ENCODE measurements around the gene SH3PXD2A. TPM values are rescaled to one million over a fixed set of nuclear protein-coding genes. Genes with fewer than 3 reads are reported as not detected.
"Not testable (repeated sequence)": the region's sequence is repeated elsewhere in the genome, so short reads cannot be mapped to it uniquely, and the experiment has no call there.

Gene SH3PXD2A
- total RNA-seq, 1 donor from 2014 or later = 12.4 TPM

DNA sequence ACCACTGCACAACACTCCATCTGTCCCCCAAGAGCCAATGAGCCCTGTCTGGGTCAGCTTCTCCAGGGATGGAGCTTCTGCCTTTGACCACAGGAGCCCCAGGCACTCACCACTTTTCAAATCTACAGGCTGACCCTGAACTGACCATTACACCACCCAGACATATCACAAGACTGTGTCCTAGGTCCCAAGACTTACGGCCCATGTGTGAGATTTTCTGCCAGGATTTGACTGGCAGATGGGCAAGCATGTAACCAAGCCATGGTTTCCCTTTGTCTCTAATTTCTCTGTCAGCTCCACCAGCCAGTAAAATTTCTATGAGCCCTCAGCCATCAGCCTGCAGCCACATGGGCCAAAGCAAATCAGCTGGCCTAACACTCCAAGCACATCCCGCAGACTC is 92.5 kb downstream of the SH3PXD2A start:
- FAIRE-seq (no peak), DNase-seq (ENCODE audit: low read depth) (no peak)
- TF ChIP-seq, protein P1, sequence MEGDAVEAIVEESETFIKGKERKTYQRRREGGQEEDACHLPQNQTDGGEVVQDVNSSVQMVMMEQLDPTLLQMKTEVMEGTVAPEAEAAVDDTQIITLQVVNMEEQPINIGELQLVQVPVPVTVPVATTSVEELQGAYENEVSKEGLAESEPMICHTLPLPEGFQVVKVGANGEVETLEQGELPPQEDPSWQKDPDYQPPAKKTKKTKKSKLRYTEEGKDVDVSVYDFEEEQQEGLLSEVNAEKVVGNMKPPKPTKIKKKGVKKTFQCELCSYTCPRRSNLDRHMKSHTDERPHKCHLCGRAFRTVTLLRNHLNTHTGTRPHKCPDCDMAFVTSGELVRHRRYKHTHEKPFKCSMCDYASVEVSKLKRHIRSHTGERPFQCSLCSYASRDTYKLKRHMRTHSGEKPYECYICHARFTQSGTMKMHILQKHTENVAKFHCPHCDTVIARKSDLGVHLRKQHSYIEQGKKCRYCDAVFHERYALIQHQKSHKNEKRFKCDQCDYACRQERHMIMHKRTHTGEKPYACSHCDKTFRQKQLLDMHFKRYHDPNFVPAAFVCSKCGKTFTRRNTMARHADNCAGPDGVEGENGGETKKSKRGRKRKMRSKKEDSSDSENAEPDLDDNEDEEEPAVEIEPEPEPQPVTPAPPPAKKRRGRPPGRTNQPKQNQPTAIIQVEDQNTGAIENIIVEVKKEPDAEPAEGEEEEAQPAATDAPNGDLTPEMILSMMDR (IDR thresholded peaks at IDR 0.05; ENCODE audit: insufficient read depth, low read length, severe bottlenecking) = no peak
- H3K4me3 ChIP-seq (ENCODE audit: low read depth, low read length) = no peak overlapping the region
- H3K27me3 ChIP-seq (ENCODE audit: control insufficient read depth, insufficient read depth, low read length) = no peaks in the 10 kb centered on the region
- peaks cover 12% of the 10 kb centered on the region for H3K36me3 ChIP-seq (ENCODE audit: control insufficient read depth, insufficient read depth, low read length)

DNA sequence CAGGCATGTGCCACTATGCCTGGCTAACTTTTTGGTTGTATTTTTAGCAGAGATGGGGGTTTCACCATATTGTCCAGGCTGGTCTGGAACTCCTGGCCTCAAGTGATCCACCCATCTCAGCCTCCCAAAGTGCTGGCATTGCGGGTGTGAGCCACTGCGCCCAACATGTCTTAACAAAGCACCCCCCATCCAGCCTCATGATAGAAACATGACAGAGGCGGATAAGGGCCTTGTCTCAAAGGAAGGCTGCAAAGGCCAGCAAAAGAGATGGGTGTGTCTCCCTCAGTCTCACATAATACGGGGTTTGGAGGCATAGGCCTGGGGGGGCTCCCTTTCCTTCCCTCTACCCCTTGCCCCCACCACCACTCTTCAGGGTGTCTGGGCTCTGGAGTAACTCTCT is 93.2 kb downstream of the SH3PXD2A start:
- FAIRE-seq = no peak
- peaks cover 12% of the 10 kb centered on the region for H3K36me3 ChIP-seq (ENCODE audit: control insufficient read depth, insufficient read depth, low read length)
- no peak overlapping the region for H3K4me3 ChIP-seq (ENCODE audit: low read depth, low read length)
- TF ChIP-seq, protein P1 (IDR thresholded peaks at IDR 0.05; ENCODE audit: insufficient read depth, low read length, severe bottlenecking) = no peak
- DNase-seq (ENCODE audit: low read depth) = no peak
- H3K27me3 ChIP-seq (ENCODE audit: control insufficient read depth, insufficient read depth, low read length) = no peaks in the 10 kb centered on the region

DNA sequence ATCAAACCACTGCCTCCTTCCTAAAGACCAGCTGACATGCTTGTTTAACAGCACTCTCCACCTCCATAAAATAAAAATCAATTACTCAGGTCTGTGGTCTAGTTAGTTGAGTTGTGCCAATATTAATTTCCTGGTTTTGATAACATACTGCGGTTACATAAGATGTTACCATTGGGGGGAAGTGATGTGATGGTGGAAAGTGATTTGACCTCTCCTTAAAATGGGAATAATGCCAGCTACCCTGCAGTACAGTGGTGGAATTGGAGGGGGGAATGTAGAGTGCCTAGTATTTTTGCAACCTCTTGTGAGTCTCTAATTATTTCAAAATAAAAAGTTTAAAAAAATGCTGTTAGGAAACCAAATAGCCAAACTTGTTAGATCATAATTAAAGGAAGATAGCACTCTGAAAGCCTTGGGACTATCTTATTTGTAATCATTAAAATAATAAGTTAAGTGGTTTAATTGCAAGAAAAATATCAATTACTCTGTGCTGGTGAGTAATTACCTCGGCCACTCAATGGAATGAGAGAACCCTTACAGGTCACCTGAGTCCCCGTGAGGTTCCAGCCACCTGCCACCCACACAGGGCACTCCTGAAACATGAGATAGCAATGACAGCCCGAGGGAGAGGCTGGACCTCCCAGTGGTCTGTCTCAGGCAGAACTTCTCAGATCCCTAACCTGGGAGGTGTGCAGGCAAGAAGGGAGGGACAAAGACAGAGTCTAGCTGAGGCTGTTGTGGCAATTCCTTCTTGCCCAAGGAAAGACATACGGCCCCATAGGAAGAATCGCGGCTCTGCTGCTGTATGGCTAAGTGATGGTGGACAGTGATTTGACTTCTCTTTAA is 94.1 kb downstream of the SH3PXD2A start:
- FAIRE-seq = no peak
- DNase-seq (ENCODE audit: low read depth) = no peak
- TF ChIP-seq, protein P1 (IDR thresholded peaks at IDR 0.05; ENCODE audit: insufficient read depth, low read length, severe bottlenecking) = no peak
- H3K4me3 ChIP-seq (ENCODE audit: low read depth, low read length) = no peak overlapping the region
- peaks cover 14% of the 10 kb centered on the region for H3K36me3 ChIP-seq (ENCODE audit: control insufficient read depth, insufficient read depth, low read length)
- no peaks in the 10 kb centered on the region for H3K27me3 ChIP-seq (ENCODE audit: control insufficient read depth, insufficient read depth, low read length)

DNA sequence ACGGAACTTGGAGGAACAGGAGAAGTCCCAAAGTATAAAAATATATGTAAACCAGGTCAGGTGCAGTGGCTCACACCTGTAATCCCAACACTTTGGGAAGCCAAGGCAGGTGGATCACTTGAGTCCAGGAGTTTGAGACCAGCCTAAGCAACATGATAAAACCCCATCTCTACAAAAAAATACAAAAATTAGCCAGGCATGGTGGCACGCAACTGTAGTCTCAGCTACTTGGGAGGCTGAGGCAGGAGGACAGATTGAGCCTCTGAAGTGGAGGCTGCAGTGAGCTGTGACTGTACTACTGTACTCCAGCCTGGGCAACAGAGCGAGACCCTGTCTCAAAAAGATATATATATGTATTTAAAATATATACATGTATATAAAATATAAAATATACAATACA is 95.1 kb downstream of the SH3PXD2A start:
- peaks cover 12% of the 10 kb centered on the region for H3K36me3 ChIP-seq (ENCODE audit: control insufficient read depth, insufficient read depth, low read length)
- not testable (repeated sequence) for FAIRE-seq; DNase-seq (ENCODE audit: low read depth); H3K27me3 ChIP-seq (ENCODE audit: control insufficient read depth, insufficient read depth, low read length); H3K4me3 ChIP-seq (ENCODE audit: low read depth, low read length)

DNA sequence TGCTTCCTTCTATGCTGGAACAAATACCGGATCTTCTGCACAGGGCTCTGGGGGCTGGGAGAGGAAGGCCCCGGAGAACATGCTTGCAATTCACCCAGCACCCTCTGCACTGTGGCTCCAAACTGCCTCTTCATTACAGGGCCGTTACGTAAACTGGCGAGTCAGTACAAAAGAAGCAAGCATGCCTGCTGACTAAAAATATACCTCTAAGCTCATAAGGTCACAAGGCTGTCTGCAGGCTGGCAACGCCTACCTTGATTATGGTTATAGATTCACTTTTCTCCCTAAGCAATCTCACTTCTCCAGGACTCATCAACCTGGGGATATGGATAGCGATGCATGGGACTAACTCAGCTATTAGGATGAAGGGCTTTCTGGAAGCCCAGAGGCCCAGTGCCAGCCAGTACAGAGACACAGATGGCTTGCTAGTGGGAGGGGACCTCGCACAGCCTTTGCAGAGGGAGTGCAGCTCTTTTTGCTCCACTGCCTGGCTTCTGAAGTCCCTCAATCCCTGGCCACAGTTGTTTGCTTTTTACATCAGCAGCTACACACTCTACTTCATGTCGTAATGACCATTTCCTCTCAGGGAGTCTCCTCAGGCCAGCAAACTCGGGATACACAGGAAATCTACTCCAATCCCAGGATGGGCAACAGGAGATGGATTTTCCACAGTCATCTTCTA is 96.1 kb downstream of the SH3PXD2A start:
- Histone ChIP-seq H3K4me3 (ENCODE audit: low read depth, low read length) (no peak overlapping the region), H3K36me3 (ENCODE audit: control insufficient read depth, insufficient read depth, low read length) (peaks cover 11% of the 10 kb centered on the region), H3K27me3 (ENCODE audit: control insufficient read depth, insufficient read depth, low read length) (no peaks in the 10 kb centered on the region)
- TF ChIP-seq, protein P1 (IDR thresholded peaks at IDR 0.05; ENCODE audit: insufficient read depth, low read length, severe bottlenecking) = no peak
- DNase-seq (ENCODE audit: low read depth) (peak; percentile 84), FAIRE-seq (peak; percentile 75)

DNA sequence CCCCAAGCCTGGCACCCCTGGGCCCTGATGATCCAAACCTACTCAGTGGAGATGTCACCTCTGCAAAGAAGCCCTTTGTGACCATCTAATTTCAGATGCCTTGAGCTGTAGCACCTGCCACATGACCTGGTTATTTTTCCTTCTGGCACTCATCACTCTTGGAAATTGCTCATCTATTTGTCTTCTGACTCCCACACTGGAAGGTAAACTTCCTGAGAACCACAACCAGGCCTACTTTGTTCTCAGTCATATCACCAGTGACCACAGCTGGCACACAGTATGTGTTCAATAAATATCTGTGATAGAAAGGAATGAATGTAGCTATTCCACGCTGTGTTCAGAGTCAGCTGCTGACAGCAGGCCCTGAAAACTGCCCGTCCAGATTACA is 97.1 kb downstream of the SH3PXD2A start:
- FAIRE-seq (no peak), DNase-seq (ENCODE audit: low read depth) (peak; percentile 93)
- peaks cover 8% of the 10 kb centered on the region for H3K36me3 ChIP-seq (ENCODE audit: control insufficient read depth, insufficient read depth, low read length)

More for the DNA sequence above, 97.1 kb downstream of the SH3PXD2A start:
- no peaks in the 10 kb centered on the region for H3K27me3 ChIP-seq (ENCODE audit: control insufficient read depth, insufficient read depth, low read length)
- no peak overlapping the region for H3K4me3 ChIP-seq (ENCODE audit: low read depth, low read length)
- TF ChIP-seq, protein P1 (IDR thresholded peaks at IDR 0.05; ENCODE audit: insufficient read depth, low read length, severe bottlenecking) = no peak
